H1 (cell line): ENCODE measurements around the gene UBE2D2. TPM values are rescaled to one million over a fixed set of nuclear protein-coding genes. Genes with fewer than 3 reads are reported as not detected.
"Not testable (repeated sequence)": the region's sequence is repeated elsewhere in the genome, so short reads cannot be mapped to it uniquely, and the experiment has no call there.

Experiments used
- CTCF ChIA-PET: fragments of 300-600 bp; sonication (Branson Sonifier 250); formaldehyde crosslinking; loops from one replicate; lab custom pipeline; 2021; ENCODE audit not compliant: partially characterized antibody; lab: Charles Lee
- POLR2A ChIA-PET: fragments of 300-600 bp; sonication (Branson Sonifier 250); formaldehyde crosslinking; loops from one replicate; lab custom pipeline; 2021; ENCODE audit warnings: inconsistent platforms; ENCODE audit not compliant: partially characterized antibody; lab: Charles Lee
- DNase-seq, 2 experiments: peaks; one replicate each; pipeline versions ENCODE4 v3.0.0 to v3.0.0-alpha.2; 2010 to 2022; ENCODE audit warnings: low spot score in 2 of 2, low read depth in 1 of 2, mixed read lengths in 1 of 2
- FAIRE-seq: peaks from 2 replicates; lab custom pipeline; 2011; peaks lifted over from hg19 to GRCh38; lab: Jason Lieb, UNC
- H2AFZ ChIP-seq: 2 replicates; pipeline ENCODE4 v1.8.1; 2012; ENCODE audit warnings: low read length, inconsistent platforms
- H2AK5ac ChIP-seq: 2 replicates; pipeline ENCODE4 v1.6.1; 2013; ENCODE audit warnings: low read depth, low read length
- H2BK120ac ChIP-seq: replicated peaks from 2 replicates; pipeline ENCODE3; 2013; ENCODE audit warnings: low read depth, low read length, inconsistent platforms
- H2BK12ac ChIP-seq: 2 replicates; pipeline ENCODE4 v1.6.1; 2013; ENCODE audit warnings: low read depth, low read length
- H2BK15ac ChIP-seq: 2 replicates; pipeline ENCODE4 v1.6.1; 2013; ENCODE audit warnings: low read length
- H2BK20ac ChIP-seq: 2 replicates; pipeline ENCODE4 v1.6.1; 2013; ENCODE audit warnings: low read length
- H2BK5ac ChIP-seq: 2 replicates; pipeline ENCODE4 v1.6.1; 2013; ENCODE audit warnings: low read depth, low read length
- H3K14ac ChIP-seq: 2 replicates; pipeline ENCODE4 v1.6.1; 2013; ENCODE audit warnings: inconsistent platforms; ENCODE audit not compliant: insufficient read length
- H3K18ac ChIP-seq: 2 replicates; pipeline ENCODE4 v1.6.1; 2013; ENCODE audit warnings: low read length; ENCODE audit errors: extremely low read depth
- H3K23ac ChIP-seq: 2 replicates; pipeline ENCODE4 v1.6.1; 2013; ENCODE audit warnings: inconsistent platforms; ENCODE audit not compliant: insufficient read length
- H3K23me2 ChIP-seq: 2 replicates; pipeline ENCODE4 v1.6.1; 2013; ENCODE audit warnings: low read depth, low read length
- H3K27ac ChIP-seq: 2 replicates; pipeline ENCODE4 v1.6.1; 2011; ENCODE audit warnings: low read depth, low read length, inconsistent platforms
- H3K27me3 ChIP-seq, 4 experiments: replicated peaks in 1 of 4; 1 replicate in 1 of 4; 2 replicates in 3 of 4; pipeline versions ENCODE4 v1.6.1 to v1.8.1; 2011 to 2013; ENCODE audit warnings: low read length in 3 of 4, mild to moderate bottlenecking in 3 of 4, inconsistent platforms in 2 of 4, mixed read lengths in 2 of 4, moderate library complexity in 1 of 4; ENCODE audit not compliant: control insufficient read depth in 3 of 4, insufficient read depth in 3 of 4; ENCODE audit errors: extremely low read depth in 1 of 4
- H3K36me3 ChIP-seq, 4 experiments: 2 replicates each; pipeline versions ENCODE4 v1.6.1 to v1.8.1; 2011 to 2013; ENCODE audit warnings: mild to moderate bottlenecking in 4 of 4, low read length in 3 of 4, moderate library complexity in 2 of 4, control low read depth in 1 of 4, inconsistent platforms in 1 of 4; ENCODE audit not compliant: insufficient read depth in 4 of 4, control insufficient read depth in 2 of 4
- H3K4ac ChIP-seq: replicated peaks from 2 replicates; pipeline ENCODE3; 2013; ENCODE audit warnings: low read length, low read depth, mixed read lengths, inconsistent platforms; ENCODE audit not compliant: insufficient read length
- H3K4me1 ChIP-seq, 4 experiments: replicated peaks in 1 of 4; 1 replicate in 1 of 4; 2 replicates in 3 of 4; pipeline versions ENCODE4 v1.6.1 to v1.8.1; 2011 to 2013; ENCODE audit warnings: low read length in 3 of 4, inconsistent platforms in 2 of 4, mixed read lengths in 1 of 4; ENCODE audit not compliant: insufficient read depth in 4 of 4, control insufficient read depth in 3 of 4
- H3K4me2 ChIP-seq, 2 experiments: 2 replicates each; pipeline versions ENCODE4 v1.6.1 to v1.8.1; 2011 to 2013; ENCODE audit warnings: low read depth in 2 of 2, low read length in 2 of 2, control low read depth in 1 of 2, inconsistent platforms in 1 of 2, mild to moderate bottlenecking in 1 of 2; ENCODE audit not compliant: insufficient read depth in 1 of 2
- H3K4me3 ChIP-seq, 4 experiments: fragments of 200-600, 300-600 bp in 1 of 4; sonication (generic), shearing (Covaris generic), sonication (Bioruptor Twin) in 1 of 4; 2 replicates each; pipeline versions ENCODE4 v1.5.1 to v1.8.1; 2011 to 2016; ENCODE audit warnings: low read length in 4 of 4, low read depth in 3 of 4, control low read depth in 2 of 4, inconsistent platforms in 2 of 4, mild to moderate bottlenecking in 2 of 4, mixed read lengths in 1 of 4, moderate library complexity in 1 of 4; ENCODE audit not compliant: insufficient read depth in 2 of 4; ENCODE audit errors: extremely low read depth in 1 of 4
- H3K56ac ChIP-seq: replicated peaks from 2 replicates; pipeline ENCODE3; 2013; ENCODE audit warnings: low read depth, mild to moderate bottlenecking, mixed read lengths, low read length, inconsistent platforms; ENCODE audit not compliant: insufficient read length
- H3K79me1 ChIP-seq: 2 replicates; pipeline ENCODE4 v1.6.1; 2013; ENCODE audit warnings: low read depth, low read length, control low read depth
- H3K79me2 ChIP-seq, 2 experiments: 2 replicates each; pipeline versions ENCODE4 v1.6.1 to v1.8.1; 2012 to 2013; ENCODE audit warnings: low read length in 2 of 2, mild to moderate bottlenecking in 2 of 2, inconsistent platforms in 1 of 2; ENCODE audit not compliant: insufficient read depth in 2 of 2, control insufficient read depth in 1 of 2
- H3K9ac ChIP-seq, 4 experiments: replicated peaks in 1 of 4; 1 replicate in 1 of 4; 2 replicates in 3 of 4; pipeline versions ENCODE4 v1.6.1 to v1.8.1; 2011 to 2013; ENCODE audit warnings: low read depth in 3 of 4, low read length in 3 of 4, control low read depth in 2 of 4, mild to moderate bottlenecking in 2 of 4, moderate library complexity in 2 of 4, inconsistent platforms in 1 of 4; ENCODE audit errors: extremely low read depth in 1 of 4
- H3K9me3 ChIP-seq, 2 experiments: 2 replicates each; pipeline versions ENCODE4 v1.6.1 to v1.8.1; 2012 to 2013; ENCODE audit warnings: mild to moderate bottlenecking in 2 of 2, moderate library complexity in 2 of 2, control low read depth in 1 of 2, inconsistent platforms in 1 of 2, low read depth in 1 of 2, low read length in 1 of 2, mixed read lengths in 1 of 2; ENCODE audit not compliant: insufficient read depth in 2 of 2
- H4K20me1 ChIP-seq, 2 experiments: replicated peaks in 1 of 2; 2 replicates each; pipeline versions ENCODE3 to v1.8.1; 2011 to 2013; ENCODE audit warnings: inconsistent platforms in 2 of 2, low read length in 2 of 2, mild to moderate bottlenecking in 1 of 2; ENCODE audit not compliant: insufficient read depth in 2 of 2, control insufficient read depth in 1 of 2
- H4K5ac ChIP-seq: 2 replicates; pipeline ENCODE4 v1.6.1; 2013; ENCODE audit warnings: low read length, low read depth, mixed read lengths, inconsistent platforms; ENCODE audit not compliant: insufficient read length
- H4K8ac ChIP-seq: 2 replicates; pipeline ENCODE4 v1.8.0; 2013; ENCODE audit warnings: mild to moderate bottlenecking, moderate library complexity, low read length, inconsistent platforms; ENCODE audit not compliant: insufficient read depth; ENCODE audit errors: extremely low read depth
- H4K91ac ChIP-seq: replicated peaks from 2 replicates; pipeline ENCODE3; 2013; ENCODE audit warnings: low read length, mixed read lengths, inconsistent platforms; ENCODE audit not compliant: insufficient read length
- HDAC2 ChIP-seq, 2 experiments: fragments of 300-600 bp in 1 of 2; sonication (generic) in 1 of 2; IDR thresholded peaks; 2 replicates each; pipeline ENCODE4 v1.6.1; 2011 to 2012; ENCODE audit warnings: low read depth in 2 of 2, low read length in 2 of 2, mild to moderate bottlenecking in 2 of 2, moderate library complexity in 2 of 2, borderline replicate concordance in 1 of 2, inconsistent platforms in 1 of 2
- KDM1A ChIP-seq: fragments of 200-600, 300-600 bp; sonication (generic); IDR thresholded peaks from 2 replicates; pipeline ENCODE4 v1.7.1; 2016; ENCODE audit warnings: mild to moderate bottlenecking, low read length, borderline replicate concordance
- WGBS, 2 experiments: shearing (Covaris generic) in 1 of 2; methylation state at CpG; one replicate each; pipeline versions ENCODE4 v1.1.6 to v1.1.7; 2013 to 2015; ENCODE audit warnings: low lambda C conversion rate in 2 of 2, mixed read lengths in 2 of 2, inconsistent platforms in 1 of 2, low coverage in 1 of 2, missing lambda C conversion rate in 1 of 2; ENCODE audit not compliant: insufficient replicate concordance in 2 of 2, insufficient coverage in 1 of 2, insufficient read length in 1 of 2; ENCODE audit errors: extremely low coverage in 1 of 2, missing lambda C conversion rate in 1 of 2; 5-methylcytosine and 5-hydroxymethylcytosine counted together
- polyA plus RNA-seq, 7 experiments: library from polyadenylated mRNA; depleted of rRNA in 3 of 7; stranded (reverse) in 5 of 7; unstranded in 2 of 7; fragments of >200 nt in 5 of 7; fragments of 200-250 nt in 2 of 7; gene quantifications; 1 replicate in 5 of 7; 2 replicates in 1 of 7; 4 replicates in 1 of 7; pipeline versions ENCODE4 v1.2.1 to v1.2.3, GENCODE V29; 2011 to 2013; ENCODE audit warnings: missing spikeins in 2 of 7, mixed read lengths in 2 of 7
- total RNA-seq: library from RNA; stranded (reverse); fragmentation: NEBNext Ultra II Directional; extraction: Animal tissue kit (Norgen Biotek cat#: 25700); gene quantifications from 2 replicates; pipeline ENCODE4 v1.2.1, GENCODE V29; 2021

UBE2D2 gene
- total and polyA plus RNA-seq, 2 of the 8 experiments (the other 6 are each of a cell fraction or from before 2014, with no cell fraction given) = 66.9 to 203 TPM

DNA sequence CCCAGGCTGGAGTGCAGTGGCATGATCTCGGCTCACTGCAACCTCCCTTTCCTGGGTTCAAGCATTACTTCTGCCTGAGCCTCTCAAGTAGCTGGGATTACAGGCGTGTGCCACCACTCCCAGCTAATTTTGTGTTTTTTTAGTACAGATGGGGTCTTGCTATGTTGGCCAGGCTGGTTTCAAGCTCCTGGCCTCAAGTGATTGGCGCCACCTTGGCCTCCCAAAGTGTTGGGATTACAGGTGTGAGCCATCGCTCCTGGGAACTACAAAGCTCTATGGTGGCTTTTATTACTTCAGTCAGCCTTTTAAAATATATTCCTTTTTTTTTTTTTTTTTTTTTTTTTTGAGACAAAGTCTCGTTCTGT lies 37.4 kb downstream of the UBE2D2 start:
- not testable (repeated sequence) for H2BK120ac ChIP-seq, H3K56ac ChIP-seq, H3K9me3 ChIP-seq, H3K9ac ChIP-seq, H3K79me1 ChIP-seq, H3K4me2 ChIP-seq, H2BK5ac ChIP-seq, H3K23ac ChIP-seq, H3K4me3 ChIP-seq, H4K20me1 ChIP-seq, H4K5ac ChIP-seq, DNase-seq, H4K91ac ChIP-seq, H3K4me1 ChIP-seq, H2BK12ac ChIP-seq, H3K14ac ChIP-seq, H2AK5ac ChIP-seq, H3K18ac ChIP-seq, H3K27me3 ChIP-seq, H3K27ac ChIP-seq, H2AFZ ChIP-seq, H2BK20ac ChIP-seq, H4K8ac ChIP-seq, H3K23me2 ChIP-seq, FAIRE-seq, H2BK15ac ChIP-seq, H3K4ac ChIP-seq
- ChIA-PET CTCF (interaction anchor here (0.7 to 1.9 kb wide), 3 partner anchors 9 to 49 kb away, joined by 3 to 5 read pairs (median 4); no protein-coding TSS in a partner anchor), POLR2A (interaction anchor here (0.6 to 1.1 kb wide), 3 partner anchors 10 to 71 kb away, joined by 3 to 5 read pairs (median 4); no protein-coding TSS in a partner anchor)
- Histone ChIP-seq H3K36me3 (peaks cover 0 to 33% (median 9%) of the 10 kb centered on the region in 4 experiments; a peak in 5 of 8 replicates), H3K79me2 (peaks cover 0 to 51% of the 10 kb centered on the region in 2 experiments; a peak in 3 of 4 replicates)
- TF ChIP-seq HDAC2 (IDR thresholded peaks at IDR 0.05; ENCODE audit: borderline replicate concordance in 1 of 2, low read depth in 2 of 2, low read length in 2 of 2) (0 out of 4 replicates have a peak, but pooled peaks of 1 of the 2 experiments have one; percentile 29), KDM1A (peak; percentile 41; the same call in 1 of the 2 replicates)
- 83% methylated on average over 4 of the region's 5 CpGs; no CpG with 5 or more reads in 1 of the 2 experiments for WGBS, 2 experiments
